ENCODE data around the gene ATP1B2. TPM values are rescaled to one million over a fixed set of nuclear protein-coding genes. Genes with fewer than 3 reads are reported as not detected.

Gene ATP1B2
- total and polyA plus RNA-seq, 9 of the 15 experiments (the other 6 are each of a cell fraction or from before 2014, with no cell fraction given) = 0.23 to 6.0 (median 0.99) TPM

DNA sequence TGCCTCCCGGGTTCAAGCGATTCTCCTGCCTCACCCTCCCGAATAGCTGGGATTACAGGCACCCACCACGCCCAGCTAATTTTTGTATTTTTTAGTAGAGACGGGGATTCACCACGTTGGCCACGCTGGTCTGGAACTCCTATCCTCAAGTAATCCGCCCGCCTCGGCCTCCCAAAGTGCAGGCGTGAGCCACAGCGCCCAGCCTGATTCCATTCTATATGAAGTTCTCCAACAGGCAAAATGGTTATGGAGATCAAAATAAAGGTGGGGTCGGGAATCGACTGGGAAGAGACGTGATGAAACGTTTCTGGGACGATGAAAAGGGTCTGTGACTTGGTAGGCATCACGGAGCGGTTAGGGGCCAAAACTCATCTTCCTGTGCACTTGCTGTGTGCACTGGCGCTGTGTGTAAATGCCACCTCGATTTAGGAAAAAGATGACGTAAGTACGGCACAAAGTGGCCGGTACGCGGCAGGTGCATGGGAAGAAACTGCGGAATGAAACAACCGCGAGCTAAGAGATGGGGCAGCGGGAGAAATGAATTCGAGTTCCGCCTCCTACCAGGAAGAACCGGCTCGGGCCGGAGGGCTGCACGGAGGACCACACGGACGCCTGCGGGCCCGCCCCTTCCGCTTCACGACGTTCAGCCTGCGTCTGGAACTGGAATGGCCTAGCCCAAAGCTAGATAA is 35.0 kb downstream of the ATP1B2 start (continued):
- TF ChIP-seq, protein P1, sequence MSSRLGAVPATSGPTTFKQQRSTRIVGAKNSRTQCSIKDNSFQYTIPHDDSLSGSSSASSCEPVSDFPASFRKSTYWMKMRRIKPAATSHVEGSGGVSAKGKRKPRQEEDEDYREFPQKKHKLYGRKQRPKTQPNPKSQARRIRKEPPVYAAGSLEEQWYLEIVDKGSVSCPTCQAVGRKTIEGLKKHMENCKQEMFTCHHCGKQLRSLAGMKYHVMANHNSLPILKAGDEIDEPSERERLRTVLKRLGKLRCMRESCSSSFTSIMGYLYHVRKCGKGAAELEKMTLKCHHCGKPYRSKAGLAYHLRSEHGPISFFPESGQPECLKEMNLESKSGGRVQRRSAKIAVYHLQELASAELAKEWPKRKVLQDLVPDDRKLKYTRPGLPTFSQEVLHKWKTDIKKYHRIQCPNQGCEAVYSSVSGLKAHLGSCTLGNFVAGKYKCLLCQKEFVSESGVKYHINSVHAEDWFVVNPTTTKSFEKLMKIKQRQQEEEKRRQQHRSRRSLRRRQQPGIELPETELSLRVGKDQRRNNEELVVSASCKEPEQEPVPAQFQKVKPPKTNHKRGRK (tag; IDR thresholded peaks at IDR 0.05) = no peak
- TF ChIP-seq ZNF778 (CRISPR knock-in tag; IDR thresholded peaks at IDR 0.05) (no peak), ELF4 (CRISPR knock-in tag; IDR thresholded peaks at IDR 0.05) (no peak), PRPF4 (IDR thresholded peaks at IDR 0.05; ENCODE audit: insufficient read depth, low read depth, low read length, poor library complexity, severe bottlenecking) (no peak), C11orf30 (IDR thresholded peaks at IDR 0.05; ENCODE audit: low read depth) (no peak), GATAD2B (IDR thresholded peaks at IDR 0.05; ENCODE audit: borderline replicate concordance) (no peak), ZNF449 (CRISPR knock-in tag; IDR thresholded peaks at IDR 0.05) (no peak), GTF2A2 (tag; IDR thresholded peaks at IDR 0.05) (no peak), STAT5B (CRISPR knock-in tag; IDR thresholded peaks at IDR 0.05) (no peak), ZBTB17 (CRISPR knock-in tag; IDR thresholded peaks at IDR 0.05) (no peak), ESRRA (IDR thresholded peaks at IDR 0.05; ENCODE audit: borderline replicate concordance, low read depth) (no peak), ZNF24 (IDR thresholded peaks at IDR 0.05) (no peak), NCOA6 (IDR thresholded peaks at IDR 0.05) (no peak), ZBED1 (IDR thresholded peaks at IDR 0.05) (no peak), NONO (IDR thresholded peaks at IDR 0.05; ENCODE audit: low read depth in 2 of 2, low read length in 1 of 2) (no peak), TCF7L2 (IDR thresholded peaks at IDR 0.05; ENCODE audit: low read depth, low read length) (no peak), ZBTB34 (CRISPR knock-in tag; IDR thresholded peaks at IDR 0.05) (no peak), ZNF253 (CRISPR knock-in tag; conservative IDR thresholded peaks at IDR 0.05) (no peak), SAP30 (IDR thresholded peaks at IDR 0.05; ENCODE audit: borderline replicate concordance, insufficient read depth, low read depth, low read length, poor library complexity, severe bottlenecking) (peak; percentile 13), ZNF431 (CRISPR knock-in tag; IDR thresholded peaks at IDR 0.05) (no peak), ZEB2 (IDR thresholded peaks at IDR 0.05) (no peak), ZNF12 (CRISPR knock-in tag; IDR thresholded peaks at IDR 0.05) (no peak), KLF13 (tag; IDR thresholded peaks at IDR 0.05; ENCODE audit: borderline replicate concordance, low read depth) (peak; percentile 65; the same call in 1 of the 2 replicates)
- TF ChIP-seq, protein P2, sequence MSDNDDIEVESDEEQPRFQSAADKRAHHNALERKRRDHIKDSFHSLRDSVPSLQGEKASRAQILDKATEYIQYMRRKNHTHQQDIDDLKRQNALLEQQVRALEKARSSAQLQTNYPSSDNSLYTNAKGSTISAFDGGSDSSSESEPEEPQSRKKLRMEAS (CRISPR knock-in tag; IDR thresholded peaks at IDR 0.05) = peak; percentile 51; the same call in 1 of the 2 replicates
- TF ChIP-seq, protein P3, sequence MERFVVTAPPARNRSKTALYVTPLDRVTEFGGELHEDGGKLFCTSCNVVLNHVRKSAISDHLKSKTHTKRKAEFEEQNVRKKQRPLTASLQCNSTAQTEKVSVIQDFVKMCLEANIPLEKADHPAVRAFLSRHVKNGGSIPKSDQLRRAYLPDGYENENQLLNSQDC (CRISPR knock-in tag; IDR thresholded peaks at IDR 0.05) = no peak
